Renal pelvis (tissue), 12 donors: ENCODE results near the gene NTRK2. TPM values are rescaled to one million over a fixed set of nuclear protein-coding genes. Genes with fewer than 3 reads are reported as not detected.

Experiments used
- DNase-seq: peaks from one replicate; pipeline ENCODE4 v3.0.0-alpha.2; 2013
- long read RNA-seq, 16 experiments: transcript quantifications; one replicate each; lab custom pipeline, GENCODE V29; 2026
- polyA plus RNA-seq, 3 donors: library from polyadenylated mRNA; unstranded; fragments of 120-200 nt; gene quantifications; one replicate each; pipeline ENCODE4 v1.2.1, GENCODE V29; 2013; ENCODE audit not compliant: insufficient read length in 3 of 3

Gene NTRK2
- 100 to 1,000 TPM in 1 of 3 donors, 10 to 100 TPM in 2; 81.1 to 111 (median 97.1) TPM for polyA plus RNA-seq
- long read RNA-seq, donor 1, full-length matches to known transcripts: 19 of 89 reads
- long read RNA-seq, donor 1, partial matches to known transcripts: 70 of 89 reads
- long read RNA-seq, donor 1, other reads (novel, unspliced or antisense): 0 of 89 reads
- long read RNA-seq, donor 2, full-length matches to known transcripts: 13 of 63 reads
- long read RNA-seq, donor 2, partial matches to known transcripts: 50 of 63 reads
- long read RNA-seq, donor 2, other reads (novel, unspliced or antisense): 0 of 63 reads
- long read RNA-seq, donor 3, full-length matches to known transcripts: 16 of 74 reads
- long read RNA-seq, donor 3, partial matches to known transcripts: 58 of 74 reads
- long read RNA-seq, donor 3, other reads (novel, unspliced or antisense): 0 of 74 reads
- long read RNA-seq, donor 4, full-length matches to known transcripts: 7 of 7 reads
- long read RNA-seq, donor 4, partial matches to known transcripts: 0 of 7 reads
- long read RNA-seq, donor 4, other reads (novel, unspliced or antisense): 0 of 7 reads
- long read RNA-seq, donor 5, full-length matches to known transcripts: 5 of 32 reads
- long read RNA-seq, donor 5, partial matches to known transcripts: 27 of 32 reads
- long read RNA-seq, donor 5, other reads (novel, unspliced or antisense): 0 of 32 reads
- long read RNA-seq, donor 6, full-length matches to known transcripts: 11 of 121 reads
- long read RNA-seq, donor 6, partial matches to known transcripts: 110 of 121 reads
- long read RNA-seq, donor 6, other reads (novel, unspliced or antisense): 0 of 121 reads
- long read RNA-seq, donor 7, full-length matches to known transcripts: 20 of 20 reads
- long read RNA-seq, donor 7, partial matches to known transcripts: 0 of 20 reads
- long read RNA-seq, donor 7, other reads (novel, unspliced or antisense): 0 of 20 reads
- long read RNA-seq, donor 8, full-length matches to known transcripts: 20 of 20 reads
- long read RNA-seq, donor 8, partial matches to known transcripts: 0 of 20 reads
- long read RNA-seq, donor 8, other reads (novel, unspliced or antisense): 0 of 20 reads
- long read RNA-seq, donor 9, full-length matches to known transcripts: 14 of 79 reads
- long read RNA-seq, donor 9, partial matches to known transcripts: 65 of 79 reads
- long read RNA-seq, donor 9, other reads (novel, unspliced or antisense): 0 of 79 reads
- long read RNA-seq, donor 10, full-length matches to known transcripts: 17 of 63 reads
- long read RNA-seq, donor 10, partial matches to known transcripts: 46 of 63 reads
- long read RNA-seq, donor 10, other reads (novel, unspliced or antisense): 0 of 63 reads
- long read RNA-seq, donor 11, full-length matches to known transcripts: 10 of 25 reads
- long read RNA-seq, donor 11, partial matches to known transcripts: 15 of 25 reads
- long read RNA-seq, donor 11, other reads (novel, unspliced or antisense): 0 of 25 reads
- long read RNA-seq, donor 12, full-length matches to known transcripts: 25 of 34 reads
- long read RNA-seq, donor 12, partial matches to known transcripts: 9 of 34 reads
- long read RNA-seq, donor 12, other reads (novel, unspliced or antisense): 0 of 34 reads
- long read RNA-seq, donor 13, full-length matches to known transcripts: 5 of 5 reads
- long read RNA-seq, donor 13, partial matches to known transcripts: 0 of 5 reads
- long read RNA-seq, donor 13, other reads (novel, unspliced or antisense): 0 of 5 reads
- long read RNA-seq, donor 14: 0 reads
- long read RNA-seq, donor 15, full-length matches to known transcripts: 6 of 6 reads
- long read RNA-seq, donor 15, partial matches to known transcripts: 0 of 6 reads
- long read RNA-seq, donor 15, other reads (novel, unspliced or antisense): 0 of 6 reads
- long read RNA-seq, donor 16, full-length matches to known transcripts: 10 of 10 reads
- long read RNA-seq, donor 16, partial matches to known transcripts: 0 of 10 reads
- long read RNA-seq, donor 16, other reads (novel, unspliced or antisense): 0 of 10 reads

GRCh38 chr9:84669288-84670137 lies at the start of gene NTRK2:
TSS of gene NTRK2 (plus strand) at chr9:84669729. CDS start at chr9:84670749, 1,020 bp downstream.
- DNase-seq: peak; percentile 57

DNA sequence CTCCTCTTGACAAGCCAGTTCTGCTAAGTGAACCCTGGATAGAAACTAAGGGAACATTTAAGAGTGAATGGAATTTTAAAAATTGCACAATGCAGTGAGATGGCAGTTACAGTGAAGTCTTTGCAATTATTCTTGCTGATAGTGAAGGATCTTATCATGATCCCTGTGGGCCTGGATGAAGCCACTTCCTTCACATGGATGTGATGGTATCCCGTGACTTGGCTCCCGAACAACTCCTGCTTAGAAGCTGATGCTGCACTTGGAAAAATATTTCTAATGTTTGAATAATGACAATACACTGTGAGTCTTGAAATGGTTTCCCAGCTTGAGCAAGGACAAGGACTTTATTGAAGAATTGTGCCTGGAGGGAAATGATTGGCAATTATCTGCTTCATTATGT lies 49.2 kb upstream of the NTRK2 start:
- DNase-seq: no peak

- DNase-seq: no peak
Observed at GRCh38 chr9:84621811-84622210, 47.7 kb upstream of the NTRK2 start.

GRCh38 chr9:84622981-84623380 lies 46.5 kb upstream of the NTRK2 start:
- DNase-seq: no peak

- no peak for DNase-seq
Observed at GRCh38 chr9:84636436-84636835, 33.1 kb upstream of the NTRK2 start.

- no peak for DNase-seq
Observed at GRCh38 chr9:84642553-84643141, 26.9 kb upstream of the NTRK2 start.

DNA sequence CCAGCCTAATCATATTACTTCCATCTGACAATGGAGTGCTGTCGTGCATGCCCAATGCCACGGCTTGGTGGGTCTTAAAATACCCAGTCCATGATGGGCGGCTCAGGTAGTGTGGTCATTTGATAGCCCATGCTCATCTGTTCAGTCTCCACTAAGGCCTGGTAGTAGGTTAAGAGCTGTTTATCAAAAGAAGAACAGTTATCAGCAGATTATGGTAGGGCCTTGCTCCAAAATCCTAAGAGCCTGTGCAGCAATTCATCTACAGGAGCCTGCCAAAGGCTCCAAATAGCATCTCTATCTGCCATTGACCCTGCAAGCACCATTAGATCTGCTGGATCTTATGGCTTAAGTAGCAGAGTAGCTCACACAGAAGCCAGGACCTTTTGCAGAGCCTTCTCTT lies 21.8 kb upstream of the NTRK2 start:
- no peak for DNase-seq

DNA sequence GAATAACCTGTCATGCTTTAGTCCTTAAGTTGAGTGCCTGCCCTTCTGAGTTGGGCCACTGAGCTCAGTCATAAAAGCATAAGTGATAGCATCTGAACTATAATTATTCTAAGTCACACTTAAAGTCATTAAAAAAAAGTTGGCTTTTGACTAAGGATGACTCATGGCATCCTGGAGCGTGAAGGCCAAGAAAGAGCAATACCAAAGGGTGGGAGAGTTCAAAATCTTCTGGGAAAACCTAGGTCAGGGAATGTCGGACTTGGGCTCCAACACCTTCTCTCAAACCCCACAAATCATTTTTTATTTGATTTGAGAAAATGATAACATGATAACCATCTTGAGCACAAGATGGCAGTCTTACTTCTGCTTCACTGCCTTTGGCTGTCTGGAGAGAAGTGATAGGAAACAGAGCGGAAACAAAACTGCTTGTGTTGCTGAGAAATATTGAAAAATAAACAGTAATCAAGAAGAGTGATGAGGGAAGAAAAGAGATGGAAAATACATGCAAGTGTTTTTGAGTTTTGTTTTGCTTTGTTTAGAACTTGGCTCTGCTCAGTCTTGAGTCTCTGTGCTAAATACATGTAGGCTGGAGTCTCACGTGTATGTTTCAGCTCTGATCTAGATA lies 16.9 kb upstream of the NTRK2 start:
- DNase-seq: no peak

GRCh38 chr9:84655447-84655846 lies 14.1 kb upstream of the NTRK2 start:
- DNase-seq: no peak

DNA sequence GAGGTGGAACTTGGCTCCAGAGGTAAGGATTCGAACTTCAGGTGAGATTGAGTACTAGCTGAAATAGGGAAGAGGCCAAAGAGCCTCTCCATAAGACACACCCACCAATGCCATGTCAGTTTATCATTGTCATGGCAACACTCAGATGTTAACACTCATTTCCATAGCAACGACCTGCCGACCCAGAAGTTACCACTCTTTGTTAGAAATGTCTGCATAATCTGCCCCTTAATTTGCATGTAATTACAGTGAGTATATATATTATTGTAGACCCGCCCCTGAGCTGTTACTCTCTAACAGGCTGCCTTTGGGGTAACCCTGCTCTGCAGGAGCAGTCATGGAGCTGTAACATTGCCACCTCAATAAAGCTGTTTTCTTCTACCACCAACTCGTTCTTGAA lies 10.2 kb upstream of the NTRK2 start:
- no peak for DNase-seq

- DNase-seq: no peak
Observed at GRCh38 chr9:84659773-84660172, 9.8 kb upstream of the NTRK2 start.

- DNase-seq: peak; percentile 53
Observed at GRCh38 chr9:84667571-84668195, 1.8 kb upstream of the NTRK2 start.

- peak; percentile 89 for DNase-seq
Observed at GRCh38 chr9:84668196-84669012, 1.1 kb upstream of the NTRK2 start.

DNA sequence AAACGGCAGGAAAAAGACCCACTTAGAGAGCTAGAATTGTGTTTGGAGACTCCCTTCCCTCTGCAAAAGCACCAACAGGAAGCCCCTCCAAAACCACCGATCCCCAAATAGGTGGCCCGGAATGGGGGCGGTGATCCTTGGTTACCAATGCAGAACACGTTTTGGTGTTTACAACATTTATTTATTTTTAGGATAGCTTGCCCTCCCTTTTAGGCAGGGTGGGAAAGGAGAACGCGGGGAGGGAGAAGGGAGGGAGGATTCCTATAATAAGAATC lies 579 bp upstream of the NTRK2 start:
- no peak for DNase-seq

GRCh38 chr9:84670138-84671041 lies 861 bp downstream of the NTRK2 start:
- DNase-seq: no peak
